GM19351 (cell line): ENCODE data around the gene ERMP1.
"Not testable (repeated sequence)": the region's sequence is repeated elsewhere in the genome, so short reads cannot be mapped to it uniquely, and the experiment has no call there.

Source experiments
- ATAC-seq: cut with Tn5 transposase; IDR thresholded peaks from one replicate; pipeline ENCODE4 v1.9.1; 2021; ENCODE audit warnings: mild to moderate bottlenecking, moderate library complexity; ENCODE audit not compliant: unreplicated experiment

The ERMP1 gene

DNA sequence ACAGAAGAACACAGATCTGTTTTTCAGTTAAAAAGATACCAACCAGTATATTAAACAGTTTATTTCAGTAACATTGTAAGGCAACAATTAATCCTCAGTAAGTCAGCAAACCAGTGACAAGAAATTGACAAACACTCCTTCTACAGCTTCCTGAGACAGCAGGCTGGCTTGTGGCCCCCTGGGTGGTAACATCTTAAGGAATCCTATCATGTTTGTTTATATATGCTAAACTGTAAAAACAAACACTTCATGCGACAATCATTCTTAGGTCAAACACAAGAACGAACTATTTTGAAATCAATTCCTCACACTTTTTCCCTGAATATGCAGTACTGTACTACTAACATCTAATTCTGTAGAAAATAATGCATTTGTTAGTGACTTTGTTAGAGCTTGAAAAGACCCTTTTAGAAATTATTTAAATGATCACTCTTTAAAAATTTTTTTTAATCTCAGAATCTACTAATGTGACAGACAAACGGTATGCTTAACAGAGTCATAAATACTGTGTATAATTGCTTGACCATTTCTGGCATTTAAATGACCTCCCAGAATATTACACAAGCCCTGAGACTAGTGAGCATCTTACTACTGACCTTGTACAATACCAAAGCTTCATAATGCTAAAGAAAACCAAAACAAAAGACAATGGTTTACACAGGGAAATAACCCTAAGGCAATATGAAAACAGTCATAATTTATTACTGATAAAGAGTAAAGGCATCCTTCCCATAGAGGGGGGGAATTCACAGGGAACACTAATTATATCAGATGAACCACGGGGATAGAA, 48.2 kb downstream of the ERMP1 start:
- no peak for ATAC-seq

DNA sequence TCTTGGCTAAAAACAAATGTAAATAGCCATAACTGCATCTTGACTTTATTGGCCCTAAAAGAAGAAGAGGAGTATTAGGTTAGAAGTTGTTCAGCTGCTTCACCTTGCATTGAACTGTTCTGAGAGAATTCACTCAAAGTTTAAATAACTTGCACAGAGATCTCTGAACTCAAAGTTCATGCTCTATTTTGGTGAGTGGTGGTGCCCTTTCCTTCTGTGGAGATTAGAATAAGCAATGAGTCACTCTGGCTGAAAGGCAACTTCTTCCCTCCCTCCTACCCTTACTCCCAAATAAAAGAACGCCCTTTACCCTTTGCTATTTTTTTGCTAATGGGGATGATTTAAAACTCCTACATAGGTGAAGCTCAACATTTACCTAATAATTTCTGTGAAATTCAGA, 48.9 kb downstream of the ERMP1 start:
- ATAC-seq = no peak

GRCh38 chr9:5783420-5783819, 49.5 kb downstream of the ERMP1 start:
- ATAC-seq = not testable (repeated sequence)

- not testable (repeated sequence) for ATAC-seq
Observed at GRCh38 chr9:5779705-5780218, 53.2 kb downstream of the ERMP1 start.

DNA sequence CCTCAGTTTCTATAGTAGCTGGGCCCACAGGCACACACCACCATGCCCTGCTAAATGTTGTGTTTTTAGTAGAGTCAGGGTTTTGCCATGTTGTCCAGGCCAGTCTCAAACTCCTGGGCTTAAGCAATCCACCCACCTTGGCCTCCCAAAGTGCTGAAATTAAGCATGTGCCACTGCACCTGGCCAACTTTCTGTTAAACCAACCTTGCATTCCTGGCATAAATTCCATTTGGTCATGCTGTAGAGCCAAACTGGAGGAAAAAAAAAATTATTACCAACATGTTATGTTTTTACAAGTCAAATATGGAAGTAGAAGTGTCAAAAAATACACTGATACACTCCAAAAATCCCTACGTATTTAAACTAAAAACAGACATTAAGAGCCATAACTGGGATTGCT, 54.1 kb downstream of the ERMP1 start:
- ATAC-seq = no peak

DNA sequence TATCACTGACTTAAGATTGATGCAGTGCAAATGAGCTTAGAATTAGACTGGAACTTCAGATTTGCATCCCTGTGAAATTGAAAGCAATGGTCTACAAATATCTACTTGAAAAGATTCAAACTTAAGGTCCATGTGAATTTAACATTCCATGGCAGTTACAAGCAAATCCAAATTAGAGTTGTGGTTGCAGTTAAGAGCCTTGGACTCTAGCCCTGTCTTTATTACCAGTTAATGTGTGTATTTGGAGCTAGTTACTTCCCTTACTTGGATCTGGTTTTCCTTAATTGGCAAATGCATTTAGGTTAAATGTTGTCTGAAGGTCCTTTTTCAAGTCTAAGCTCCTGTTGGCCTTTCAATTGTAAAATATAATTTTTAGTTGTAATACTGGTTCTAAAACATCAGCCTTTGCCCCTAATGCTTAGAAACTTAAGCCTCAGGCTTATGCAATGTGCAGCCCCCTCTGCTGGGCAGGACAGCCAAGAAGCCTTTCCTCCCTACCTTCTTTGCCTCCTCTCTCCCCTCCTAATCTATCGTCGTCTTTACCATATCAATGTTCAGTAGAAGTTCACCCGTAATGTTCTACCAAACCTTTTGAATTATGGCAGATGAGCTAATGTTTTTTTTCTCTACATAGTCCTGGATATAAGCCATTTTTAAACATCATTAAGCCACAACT, 59.5 kb downstream of the ERMP1 start:
- no peak for ATAC-seq

- ATAC-seq = peak; percentile 47
Observed at GRCh38 chr9:5767968-5768932, 64.7 kb downstream of the ERMP1 start.

- peak; percentile 93 for ATAC-seq
Observed at GRCh38 chr9:5764130-5764868, 68.6 kb downstream of the ERMP1 start.

- ATAC-seq = no peak
Observed at GRCh38 chr9:5762421-5762820, 70.5 kb downstream of the ERMP1 start.

DNA sequence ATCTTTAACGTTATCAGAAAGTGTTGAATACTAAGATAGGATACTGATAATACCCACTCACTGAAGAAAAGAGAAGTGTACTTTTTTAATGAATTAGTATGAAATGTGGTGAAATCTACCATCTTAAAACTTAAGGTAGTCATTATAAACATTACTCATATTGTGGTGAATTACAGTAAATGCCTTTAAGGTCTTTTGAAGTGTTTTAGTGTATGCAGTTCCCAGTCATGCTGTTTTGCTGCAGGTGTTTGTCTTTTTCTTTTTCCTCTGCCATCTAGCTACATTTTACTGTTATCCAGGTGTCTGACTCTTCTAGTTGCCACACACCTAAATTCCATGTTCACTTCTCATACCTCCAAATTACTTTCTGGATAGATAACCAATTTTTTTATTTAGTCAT, 72.6 kb downstream of the ERMP1 start:
- no peak for ATAC-seq

GRCh38 chr9:5756633-5757032, 76.3 kb downstream of the ERMP1 start:
- no peak for ATAC-seq

DNA sequence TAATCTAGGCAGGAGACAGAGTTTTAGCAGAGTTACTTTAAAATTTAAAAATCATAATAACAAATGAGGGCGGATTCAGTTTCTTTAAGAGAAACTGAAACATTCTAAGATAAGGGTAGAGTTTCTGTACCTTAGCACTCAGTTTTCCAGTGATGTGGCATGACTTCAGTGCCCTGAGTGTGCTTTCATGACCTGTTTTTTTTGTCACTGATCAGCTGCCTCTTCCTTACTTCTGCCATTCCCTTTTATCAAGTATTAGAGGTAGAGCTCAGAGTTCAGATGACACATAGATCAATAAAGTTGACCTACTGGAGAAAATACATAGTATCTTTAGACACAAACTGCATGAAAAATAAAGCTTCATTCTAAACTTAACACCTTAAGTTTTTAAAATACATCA, 82.3 kb downstream of the ERMP1 start:
- ATAC-seq = no peak

DNA sequence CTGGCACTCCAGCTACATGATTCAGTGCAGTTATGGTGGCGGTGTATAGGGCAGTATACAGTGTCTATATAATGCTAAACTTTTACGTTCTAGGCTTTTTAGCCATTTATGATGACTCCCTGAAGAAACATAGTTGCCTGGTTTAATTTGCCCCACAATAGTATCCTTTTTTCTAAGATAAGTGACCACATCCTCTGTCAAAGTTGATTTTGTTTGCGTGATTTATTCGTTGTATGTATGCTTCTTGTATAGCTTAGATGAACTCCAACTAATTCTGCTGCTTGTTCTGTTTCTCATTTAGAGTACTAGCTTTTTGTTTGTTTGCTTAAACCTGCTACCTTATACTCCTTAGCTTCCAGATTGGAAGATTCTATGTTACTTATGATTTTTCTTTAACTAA, 83.6 kb downstream of the ERMP1 start:
- ATAC-seq = no peak

DNA sequence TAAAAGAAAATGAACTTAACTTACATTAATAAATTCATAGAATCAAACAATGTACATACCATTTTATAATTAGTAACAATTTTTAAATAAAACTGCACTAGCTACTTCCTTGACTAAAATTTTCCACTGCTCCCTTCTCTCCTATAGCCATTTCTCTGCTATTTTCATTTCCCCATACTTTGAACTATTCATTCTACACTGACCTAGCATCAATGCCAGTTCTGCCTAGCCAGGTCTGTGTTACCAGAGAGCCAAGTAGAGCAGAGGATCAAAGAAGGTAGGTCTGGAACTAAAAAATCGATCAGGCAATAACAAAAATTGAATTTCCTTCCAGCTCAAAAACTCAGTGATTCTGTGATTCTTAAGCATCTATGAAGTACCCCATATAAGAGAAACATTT, 84.5 kb downstream of the ERMP1 start:
- ATAC-seq = no peak

- no peak for ATAC-seq
Observed at GRCh38 chr9:5743109-5743508, 89.8 kb downstream of the ERMP1 start.

DNA sequence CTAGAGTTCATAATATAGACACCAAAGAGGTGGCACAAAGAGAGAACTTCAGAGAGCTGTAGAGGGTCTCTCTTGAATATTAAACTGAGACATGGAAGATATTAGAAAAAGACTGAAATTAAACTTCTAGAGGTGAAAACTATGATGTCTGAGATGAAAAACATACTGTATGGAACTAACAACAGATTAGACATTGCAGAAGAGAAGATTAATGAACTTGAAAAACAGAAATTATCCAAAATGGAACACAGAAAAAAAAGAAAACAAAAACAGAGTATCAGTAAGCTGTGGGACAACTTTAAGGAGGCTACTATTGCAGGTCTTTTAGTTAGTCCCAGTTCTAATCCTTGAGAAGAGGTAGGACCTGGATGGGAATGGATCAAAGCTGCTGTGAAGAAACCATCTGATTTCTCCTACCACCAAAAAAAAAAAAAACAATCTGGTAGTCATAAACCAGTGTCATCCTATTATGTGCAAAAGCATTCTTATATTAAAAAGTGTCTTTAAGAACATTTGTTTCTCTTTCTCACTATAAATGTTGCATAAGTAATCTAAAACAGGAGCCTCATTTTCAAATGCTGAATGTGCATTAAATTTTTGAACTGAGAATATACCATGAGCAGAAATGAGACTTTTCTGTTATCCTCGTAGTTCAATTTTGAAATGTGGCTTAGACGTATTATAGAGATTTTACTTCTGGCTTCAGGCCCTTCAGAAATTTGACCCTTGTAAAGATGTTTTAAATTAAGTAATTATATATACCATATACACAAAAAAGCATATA, 96.2 kb downstream of the ERMP1 start:
- ATAC-seq = no peak

- ATAC-seq = no peak
Observed at GRCh38 chr9:5735072-5735471, 97.8 kb downstream of the ERMP1 start.
